H9 (cell line): ENCODE results near the gene LMCD1. TPM values are rescaled to one million over a fixed set of nuclear protein-coding genes. Genes with fewer than 3 reads are reported as not detected.

Experiments
- DNase-seq: peaks from one replicate; pipeline ENCODE4 v3.0.0-alpha.2; 2017
- H2AFZ ChIP-seq: one replicate; pipeline ENCODE4 v1.6.1; 2013; ENCODE audit warnings: mild to moderate bottlenecking, low read length, control low read depth, moderate library complexity
- H2AK5ac ChIP-seq: 2 replicates; pipeline ENCODE4 v1.6.1; 2013; ENCODE audit warnings: low read length, control low read depth, mixed read lengths; ENCODE audit not compliant: insufficient read length
- H2BK120ac ChIP-seq: one replicate; pipeline ENCODE4 v1.6.1; 2013; ENCODE audit warnings: low read depth, mild to moderate bottlenecking, low read length, control low read depth, inconsistent platforms; ENCODE audit not compliant: poor library complexity, severe bottlenecking
- H2BK12ac ChIP-seq: 2 replicates; pipeline ENCODE4 v1.6.1; 2013; ENCODE audit warnings: low read length, control low read depth, mixed read lengths, low read depth; ENCODE audit not compliant: insufficient read length
- H2BK15ac ChIP-seq: 2 replicates; pipeline ENCODE4 v1.6.1; 2013; ENCODE audit warnings: low read depth, low read length, control low read depth
- H2BK20ac ChIP-seq: one replicate; pipeline ENCODE4 v1.6.1; 2013; ENCODE audit warnings: low read depth, mild to moderate bottlenecking, low read length, control low read depth, inconsistent platforms; ENCODE audit not compliant: poor library complexity, severe bottlenecking
- H2BK5ac ChIP-seq: 2 replicates; pipeline ENCODE4 v1.6.1; 2013; ENCODE audit warnings: low read length, control low read depth, mixed read lengths; ENCODE audit not compliant: insufficient read length
- H3K14ac ChIP-seq: 2 replicates; pipeline ENCODE4 v1.6.1; 2013; ENCODE audit warnings: low read length, control low read depth; ENCODE audit not compliant: insufficient read depth
- H3K18ac ChIP-seq: 2 replicates; pipeline ENCODE4 v1.6.1; 2013; ENCODE audit warnings: low read depth, mild to moderate bottlenecking, mixed read lengths, low read length, control low read depth; ENCODE audit not compliant: insufficient read length
- H3K23ac ChIP-seq: 2 replicates; pipeline ENCODE4 v1.6.1; 2013; ENCODE audit warnings: low read length, control low read depth, mixed read lengths, low read depth; ENCODE audit not compliant: insufficient read length
- H3K23me2 ChIP-seq: 2 replicates; pipeline ENCODE4 v1.6.1; 2013; ENCODE audit warnings: low read depth, mild to moderate bottlenecking, mixed read lengths, low read length, control low read depth; ENCODE audit not compliant: insufficient read length, poor library complexity, severe bottlenecking
- H3K27ac ChIP-seq: 2 replicates; pipeline ENCODE4 v1.5.1; 2013; ENCODE audit warnings: low read length, control low read depth, mixed read lengths, low read depth; ENCODE audit not compliant: insufficient read length
- H3K27me3 ChIP-seq: 2 replicates; pipeline ENCODE4 v1.6.1; 2013; ENCODE audit warnings: low read length, control low read depth, inconsistent platforms; ENCODE audit not compliant: insufficient read depth
- H3K4ac ChIP-seq: 2 replicates; pipeline ENCODE4 v1.6.1; 2013; ENCODE audit warnings: low read depth, mild to moderate bottlenecking, control low read depth, inconsistent platforms, low read length, moderate library complexity
- H3K4me1 ChIP-seq: 2 replicates; pipeline ENCODE4 v1.6.1; 2013; ENCODE audit warnings: low read length, control low read depth, inconsistent platforms; ENCODE audit not compliant: insufficient read depth
- H3K4me2 ChIP-seq: 2 replicates; pipeline ENCODE4 v1.6.1; 2013; ENCODE audit warnings: low read length, control low read depth, mixed read lengths; ENCODE audit not compliant: insufficient read length, insufficient read depth
- H3K56ac ChIP-seq: 2 replicates; pipeline ENCODE4 v1.6.1; 2013; ENCODE audit warnings: low read depth, mild to moderate bottlenecking, mixed read lengths, low read length, control low read depth; ENCODE audit not compliant: insufficient read length
- H3K79me1 ChIP-seq: 2 replicates; pipeline ENCODE4 v1.6.1; 2013; ENCODE audit warnings: low read depth, mild to moderate bottlenecking, moderate library complexity, low read length, control low read depth, inconsistent platforms; ENCODE audit not compliant: insufficient read depth, poor library complexity, severe bottlenecking
- H3K79me2 ChIP-seq: 2 replicates; pipeline ENCODE4 v1.6.1; 2013; ENCODE audit warnings: low read length, control low read depth, inconsistent platforms; ENCODE audit not compliant: insufficient read depth
- H3K9ac ChIP-seq: 2 replicates; pipeline ENCODE4 v1.6.1; 2013; ENCODE audit warnings: low read length, control low read depth, mixed read lengths; ENCODE audit not compliant: insufficient read length; ENCODE audit errors: extremely low read depth
- H3K9me3 ChIP-seq: one replicate; pipeline ENCODE4 v1.6.1; 2013; ENCODE audit warnings: low read depth, low read length, inconsistent platforms; ENCODE audit not compliant: control insufficient read depth
- H3T11ph ChIP-seq: one replicate; pipeline ENCODE4 v1.6.1; 2013; ENCODE audit warnings: mild to moderate bottlenecking, low read length, control low read depth, inconsistent platforms
- H4K20me1 ChIP-seq: one replicate; pipeline ENCODE4 v1.6.1; 2013; ENCODE audit not compliant: control insufficient read depth, insufficient read length, insufficient read depth
- H4K5ac ChIP-seq: 2 replicates; pipeline ENCODE4 v1.6.1; 2013; ENCODE audit warnings: low read depth, mild to moderate bottlenecking, mixed read lengths, low read length, control low read depth; ENCODE audit not compliant: insufficient read length
- H4K8ac ChIP-seq: replicated peaks from 2 replicates; pipeline ENCODE4 v1.6.1; 2013; ENCODE audit warnings: low read length, control low read depth, mixed read lengths, low read depth; ENCODE audit not compliant: insufficient read length
- H4K91ac ChIP-seq: 2 replicates; pipeline ENCODE4 v1.6.1; 2013; ENCODE audit warnings: low read depth, mild to moderate bottlenecking, moderate library complexity, mixed read lengths, low read length, control low read depth; ENCODE audit not compliant: insufficient read length
- H3K27ac Mint-ChIP-seq, 3 experiments: 2 replicates in 2 of 3; 3 replicates in 1 of 3; pipeline ENCODE4 v1.8.0; 2020 to 2021; ENCODE audit warnings: mixed read lengths in 3 of 3, mild to moderate bottlenecking in 1 of 3, moderate library complexity in 1 of 3
- H3K27me3 Mint-ChIP-seq: 2 replicates; pipeline ENCODE4 v1.8.0; 2021; ENCODE audit warnings: low read depth, mild to moderate bottlenecking, moderate library complexity, mixed read lengths
- H3K36me3 Mint-ChIP-seq, 3 experiments: 2 replicates in 2 of 3; 3 replicates in 1 of 3; pipeline ENCODE4 v1.8.0; 2020 to 2021; ENCODE audit warnings: low read depth in 3 of 3, mixed read lengths in 3 of 3; ENCODE audit not compliant: insufficient read depth in 1 of 3
- H3K4me1 Mint-ChIP-seq, 2 experiments: 2 replicates each; pipeline ENCODE4 v1.8.0; 2020; ENCODE audit warnings: mixed read lengths in 2 of 2
- H3K4me3 Mint-ChIP-seq, 2 experiments: 2 replicates in 1 of 2; 3 replicates in 1 of 2; pipeline ENCODE4 v1.8.0; 2020 to 2021; ENCODE audit warnings: mild to moderate bottlenecking in 2 of 2, mixed read lengths in 2 of 2, moderate library complexity in 1 of 2
- H3K9me3 Mint-ChIP-seq, 2 experiments: 2 replicates in 1 of 2; 3 replicates in 1 of 2; pipeline ENCODE4 v1.8.0; 2020; ENCODE audit warnings: mild to moderate bottlenecking in 2 of 2, mixed read lengths in 2 of 2, moderate library complexity in 1 of 2
- CTCF ChIP-seq: fragments of 200-600 bp; sonication (generic); conservative IDR thresholded peaks from 3 replicates; pipeline ENCODE4 v1.8.0; 2021; ENCODE audit warnings: antibody characterized with exemption, mild to moderate bottlenecking
- WGBS: extraction: QIAGEN DNeasy Blood & Tissue Kit; methylation state at CpG from one replicate; pipeline ENCODE4 v1.1.7; 2013; ENCODE audit warnings: missing lambda C conversion rate, low lambda C conversion rate, mixed read lengths; ENCODE audit not compliant: insufficient read length; ENCODE audit errors: extremely low coverage; 5-methylcytosine and 5-hydroxymethylcytosine counted together
- total RNA-seq: library from RNA; stranded (reverse); gene quantifications from 2 replicates; pipeline ENCODE4 v1.2.1, GENCODE V29; 2021

Gene LMCD1
- total RNA-seq, 1 experiment from 2014 or later: 19.2 TPM

GRCh38 chr3:8593021-8593827 lies 91.6 kb downstream of the LMCD1 start:
- no peak overlapping the region for H3K27ac Mint-ChIP-seq
- no peaks in the 10 kb centered on the region; the same call in 1 of the 2 replicates for H3K27me3 Mint-ChIP-seq
- H2BK5ac ChIP-seq: no peak overlapping the region
- no peaks in the 10 kb centered on the region for H3K9me3 Mint-ChIP-seq
- H3K27ac ChIP-seq: no peak overlapping the region
- H4K91ac ChIP-seq: no peak overlapping the region
- no peaks in the 10 kb centered on the region for H3K36me3 Mint-ChIP-seq
- no peak overlapping the region for H2BK12ac ChIP-seq
- no peaks in the 10 kb centered on the region for H3K4me1 ChIP-seq
- no CpG with 5 or more reads among the region's 9 CpGs for WGBS
- no peak overlapping the region for H3K9ac ChIP-seq
- no peak for DNase-seq
- no peak overlapping the region for H3K4me2 ChIP-seq
- H4K20me1 ChIP-seq: no peaks in the 10 kb centered on the region
- H3K23me2 ChIP-seq: no peaks in the 10 kb centered on the region
- H3K4me1 Mint-ChIP-seq: peaks cover 8 to 13% of the 10 kb centered on the region in 2 experiments; a peak in 3 of 4 replicates
- H4K5ac ChIP-seq: no peak overlapping the region
- H3K56ac ChIP-seq: no peak overlapping the region
- H3K79me1 ChIP-seq: no peaks in the 10 kb centered on the region
- H3K4me3 Mint-ChIP-seq: no peak overlapping the region
- H4K8ac ChIP-seq: no peak overlapping the region
- TF ChIP-seq CTCF: no peak
- H2BK15ac ChIP-seq: no peak overlapping the region
- H3K23ac ChIP-seq: no peak overlapping the region
- no peak overlapping the region for H2BK20ac ChIP-seq
- H2BK120ac ChIP-seq: no peak overlapping the region
- H2AFZ ChIP-seq: no peak overlapping the region
- H3K14ac ChIP-seq: no peak overlapping the region
- H3K18ac ChIP-seq: no peak overlapping the region
- no peak overlapping the region for H3T11ph ChIP-seq
- H3K79me2 ChIP-seq: no peaks in the 10 kb centered on the region
- no peaks in the 10 kb centered on the region for H3K27me3 ChIP-seq
- H3K4ac ChIP-seq: no peak overlapping the region
- no peaks in the 10 kb centered on the region for H3K9me3 ChIP-seq
- no peak overlapping the region for H2AK5ac ChIP-seq
